HG03103 (cell line): Measurements from ENCODE around the gene SAMD14.

ENCODE experiments used
- ATAC-seq: cut with Tn5 transposase; IDR thresholded peaks from one replicate; pipeline ENCODE4 v1.9.1; 2021; ENCODE audit warnings: low read depth; ENCODE audit not compliant: unreplicated experiment

Gene SAMD14

GRCh38 chr17:50165466-50165865 is 35.5 kb upstream of the SAMD14 start:
- no peak for ATAC-seq

DNA sequence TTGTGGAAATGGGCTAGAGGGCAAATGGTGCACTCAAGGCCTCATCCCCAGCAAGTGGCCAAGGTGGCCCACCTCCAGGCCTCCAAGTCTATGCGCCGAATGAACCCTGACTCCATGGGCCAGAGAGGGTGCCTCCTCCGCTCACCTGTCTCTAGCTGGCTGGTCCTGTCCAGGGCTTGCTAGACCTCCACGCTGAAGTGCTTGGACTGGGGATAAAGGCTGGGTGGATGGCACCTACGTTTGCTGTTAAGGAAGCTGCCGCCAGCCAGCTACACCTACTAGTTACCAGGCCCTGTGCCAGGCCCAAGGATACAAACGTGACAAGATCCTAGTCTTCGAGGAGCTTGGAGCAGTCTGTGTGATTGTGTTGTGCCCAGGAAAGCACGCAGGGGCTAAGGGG is 35.1 kb upstream of the SAMD14 start:
- no peak for ATAC-seq

DNA sequence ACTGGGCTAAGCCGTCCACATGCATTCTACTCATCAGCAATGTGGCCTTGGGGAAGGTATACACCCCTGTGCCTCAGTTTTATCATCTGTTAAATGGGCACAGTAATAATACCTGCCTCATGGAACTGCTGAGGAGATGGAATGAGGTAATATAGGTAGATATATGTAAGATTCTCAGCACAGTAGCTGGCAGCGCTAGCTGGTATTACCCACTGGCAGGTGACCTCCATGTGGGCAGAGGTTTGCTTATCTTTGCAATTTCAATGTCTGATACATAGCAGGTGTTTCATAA is 34.7 kb upstream of the SAMD14 start:
- ATAC-seq, result no peak

DNA sequence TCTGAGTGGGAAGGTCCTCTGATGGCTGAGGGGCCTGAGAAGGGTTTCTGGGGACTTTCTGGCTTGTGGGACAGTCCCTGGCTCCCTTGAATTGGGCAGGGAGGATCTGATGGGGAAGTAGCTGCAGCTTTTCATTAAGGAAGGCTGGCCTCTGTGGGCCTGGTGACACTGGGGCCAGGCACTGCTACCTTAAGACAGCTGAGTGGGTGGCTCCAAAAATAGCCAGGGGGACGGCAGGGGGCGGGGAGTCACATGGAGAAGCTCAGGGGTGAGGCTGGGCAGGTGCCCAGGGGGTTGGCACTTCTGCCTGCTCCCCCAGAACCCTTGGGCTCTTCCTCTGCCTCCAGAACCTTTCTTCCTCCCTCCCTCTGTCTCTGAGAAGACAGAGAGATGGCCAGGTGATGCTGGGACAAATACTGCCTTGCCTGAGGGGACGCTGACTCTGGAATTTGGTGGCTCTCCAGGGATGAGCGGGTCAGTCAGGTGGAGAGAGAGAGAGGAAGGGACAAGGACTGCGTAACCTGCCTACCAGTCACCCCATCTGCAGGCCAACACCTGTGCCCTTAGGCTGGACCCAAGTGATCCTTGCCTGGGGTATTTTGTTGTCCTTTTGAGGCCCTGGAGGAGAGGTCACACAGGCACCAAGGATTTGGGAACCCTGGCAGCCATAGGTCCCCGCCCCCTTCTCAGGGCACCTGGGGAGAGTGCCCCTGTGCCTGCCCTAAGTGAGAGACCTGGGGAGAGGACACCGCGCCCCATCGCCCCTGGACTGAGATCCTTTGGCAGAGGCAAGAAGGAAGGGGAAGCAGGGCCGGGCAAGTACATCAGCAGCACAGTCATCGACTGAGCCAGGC is 34.1 kb upstream of the SAMD14 start:
- ATAC-seq, result no peak

GRCh38 chr17:50162466-50163254 is 32.7 kb upstream of the SAMD14 start:
- ATAC-seq, result no peak

- ATAC-seq, result no peak
These were observed 31.9 kb upstream of the SAMD14 start for GRCh38 chr17:50161911-50162288.

DNA sequence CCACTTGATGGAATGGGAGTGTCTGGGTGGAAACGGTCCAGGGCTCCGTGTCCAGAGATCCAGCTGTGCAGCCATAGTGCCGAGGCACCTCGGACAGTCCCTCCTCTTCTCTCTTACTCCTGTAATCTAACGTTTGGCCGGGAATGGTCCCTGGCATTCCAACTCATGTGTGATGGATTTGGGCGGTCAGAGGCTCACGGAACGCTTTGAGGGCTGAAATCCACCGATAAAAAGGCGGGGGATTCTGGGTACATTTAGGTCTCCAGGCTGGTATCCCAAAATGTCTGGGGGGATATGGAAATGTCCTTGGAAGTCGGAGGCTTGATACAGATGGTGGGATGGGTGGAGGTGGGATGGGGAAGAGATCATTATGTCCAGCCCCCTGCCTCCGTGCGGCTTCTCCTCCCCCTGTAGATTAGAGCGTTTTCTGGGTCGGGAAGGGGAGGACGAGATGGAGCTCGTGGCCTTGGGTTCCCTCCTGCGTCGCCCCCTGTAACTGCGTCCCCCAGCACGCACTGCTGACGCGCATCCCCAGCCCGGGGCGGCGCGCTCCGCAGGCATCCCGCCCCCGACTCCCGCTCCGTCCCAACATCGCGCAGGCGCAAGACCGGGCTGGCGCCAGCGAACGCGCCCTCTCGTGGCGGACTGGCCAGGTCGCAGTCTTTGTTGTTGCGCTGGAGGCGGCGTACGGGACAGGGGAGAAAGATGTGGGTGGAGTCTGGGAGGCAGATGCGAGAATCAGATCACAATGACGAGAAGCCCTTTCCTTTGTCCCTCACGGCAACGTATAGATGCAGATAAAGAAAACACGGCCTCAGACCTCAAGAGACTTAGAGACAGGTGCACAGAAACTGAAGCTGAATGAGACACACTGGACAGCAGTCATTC is 31.3 kb upstream of the SAMD14 start:
- ATAC-seq, result peak; percentile 77

GRCh38 chr17:50157891-50158290 is 27.9 kb upstream of the SAMD14 start:
- no peak for ATAC-seq

DNA sequence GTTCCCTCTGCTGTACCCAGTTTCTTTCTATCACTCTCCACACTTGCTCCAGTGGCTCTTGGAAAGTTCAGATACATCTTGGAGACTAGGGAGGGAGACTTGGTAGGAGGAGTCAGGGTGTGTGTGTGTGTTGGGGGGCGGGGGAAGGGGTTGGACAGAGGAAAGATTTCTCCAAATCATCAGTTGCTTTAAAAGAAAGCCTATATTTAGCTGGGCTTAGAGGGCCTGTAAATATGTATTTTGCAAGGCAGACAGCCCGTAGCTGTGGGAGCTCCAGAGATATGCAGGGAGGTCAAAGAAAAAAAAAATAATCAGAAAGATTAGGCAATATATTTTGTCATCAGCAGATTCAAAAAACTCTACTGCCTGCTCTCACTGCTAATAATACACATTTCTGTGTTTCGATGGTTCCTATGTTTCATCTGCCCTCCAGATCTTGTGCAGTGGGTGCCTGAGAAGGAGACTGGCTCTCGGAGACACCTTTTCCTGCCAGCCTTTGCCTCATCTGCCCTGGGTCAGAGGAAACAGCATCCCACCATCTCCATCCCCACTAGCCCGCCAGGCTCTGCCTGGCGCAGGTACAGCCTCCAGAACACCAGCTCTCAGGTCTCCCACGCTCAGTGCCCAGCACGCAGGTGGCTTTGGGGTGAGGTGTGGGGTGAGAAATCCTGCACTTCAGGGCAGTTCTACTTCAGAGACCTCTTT is 25.3 kb upstream of the SAMD14 start:
- ATAC-seq, result no peak

- no peak for ATAC-seq
These were observed 24.6 kb upstream of the SAMD14 start for GRCh38 chr17:50154604-50155003.

DNA sequence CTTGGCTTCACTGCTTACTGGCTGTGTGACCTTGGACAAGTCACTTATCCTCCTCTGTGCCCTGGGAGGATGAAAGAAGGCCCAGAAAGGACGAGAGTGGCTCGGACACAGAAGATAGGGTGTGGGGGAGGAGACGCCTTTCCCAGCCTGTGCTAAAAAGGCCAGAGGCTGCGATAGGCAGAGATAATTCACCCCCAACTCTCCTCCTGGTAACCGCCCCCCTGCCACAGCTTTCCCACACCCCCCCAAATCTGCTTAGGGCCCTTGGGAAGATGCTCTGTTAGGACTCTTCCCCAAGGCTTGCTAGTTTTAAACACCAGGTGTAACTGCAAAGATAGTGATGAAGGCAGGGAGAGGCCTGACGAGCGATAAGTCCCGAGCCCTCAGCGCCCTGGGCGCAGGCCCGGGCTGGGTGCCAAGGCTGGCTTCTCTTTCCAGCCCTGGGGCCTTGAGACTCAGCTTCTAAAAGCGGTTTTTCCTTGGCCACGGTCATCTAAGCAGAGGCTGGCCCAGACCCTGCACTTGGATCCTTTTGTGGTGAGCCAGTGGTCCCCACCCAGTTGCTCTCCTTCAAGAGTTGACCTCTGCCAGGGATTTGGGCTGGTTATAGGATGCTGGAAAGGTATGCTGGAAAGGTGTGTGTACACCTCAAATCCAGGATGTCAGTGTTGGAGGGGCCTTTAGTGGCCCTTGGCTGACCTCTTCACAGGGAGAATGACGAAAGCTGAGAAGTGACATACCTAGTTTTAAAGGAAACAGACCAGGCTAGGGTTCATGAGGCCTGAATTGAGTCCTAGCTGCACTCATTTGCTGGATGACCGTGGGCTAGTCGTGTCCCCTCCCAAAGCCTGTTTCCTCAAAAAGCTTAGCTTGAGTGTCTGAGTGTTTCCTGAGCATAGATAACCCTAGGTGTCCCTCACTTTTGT is 24.0 kb upstream of the SAMD14 start:
- no peak for ATAC-seq

DNA sequence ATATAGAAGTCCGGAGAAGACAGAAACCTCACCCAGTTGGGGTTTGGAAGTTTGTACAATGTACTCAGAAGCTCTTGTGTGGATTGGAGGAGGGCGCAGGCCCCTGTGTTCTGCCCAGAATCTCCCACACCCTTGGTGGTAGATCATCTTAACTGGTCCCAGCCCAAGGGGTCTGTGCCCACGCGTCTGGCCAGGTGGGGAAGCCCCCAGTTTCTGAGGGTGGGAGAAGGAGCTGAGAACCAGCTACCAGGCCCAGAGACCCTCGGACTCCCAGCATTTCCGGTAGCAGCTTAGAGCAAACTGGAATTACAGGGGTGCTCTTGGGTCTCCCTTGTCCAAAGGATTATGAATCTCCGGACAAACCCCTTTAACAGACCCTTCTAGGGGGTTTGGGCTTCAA is 22.8 kb upstream of the SAMD14 start:
- ATAC-seq, result no peak

DNA sequence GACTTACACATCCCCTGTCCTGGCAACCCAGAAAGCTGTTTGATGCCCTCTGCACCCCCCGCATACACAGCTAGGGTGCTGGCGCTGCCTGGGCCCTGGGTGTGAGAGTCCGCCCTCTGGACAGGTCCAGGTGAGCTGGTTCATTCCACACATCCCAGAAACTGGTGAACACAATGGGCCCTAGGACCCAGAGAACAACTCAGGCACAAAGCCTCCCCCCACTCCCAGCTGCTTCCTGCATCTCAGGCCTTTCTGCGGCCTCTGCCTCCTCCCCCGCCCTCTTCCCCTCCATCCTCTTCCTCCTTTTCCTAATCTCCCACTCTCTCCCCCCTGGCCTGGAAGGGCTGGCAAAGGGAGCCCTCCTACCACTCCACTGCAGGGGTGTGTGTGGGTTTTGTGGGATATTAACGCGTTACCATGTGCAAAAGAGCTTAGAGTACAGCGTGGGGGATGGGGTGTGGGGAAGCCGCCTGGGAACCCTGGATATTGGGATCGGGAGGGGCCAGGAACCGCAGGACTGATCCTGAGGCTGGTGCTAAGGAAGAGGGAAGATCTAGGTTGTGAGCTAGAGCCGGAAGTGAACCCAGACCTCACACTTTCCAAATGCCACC is 22.1 kb upstream of the SAMD14 start:
- no peak for ATAC-seq

DNA sequence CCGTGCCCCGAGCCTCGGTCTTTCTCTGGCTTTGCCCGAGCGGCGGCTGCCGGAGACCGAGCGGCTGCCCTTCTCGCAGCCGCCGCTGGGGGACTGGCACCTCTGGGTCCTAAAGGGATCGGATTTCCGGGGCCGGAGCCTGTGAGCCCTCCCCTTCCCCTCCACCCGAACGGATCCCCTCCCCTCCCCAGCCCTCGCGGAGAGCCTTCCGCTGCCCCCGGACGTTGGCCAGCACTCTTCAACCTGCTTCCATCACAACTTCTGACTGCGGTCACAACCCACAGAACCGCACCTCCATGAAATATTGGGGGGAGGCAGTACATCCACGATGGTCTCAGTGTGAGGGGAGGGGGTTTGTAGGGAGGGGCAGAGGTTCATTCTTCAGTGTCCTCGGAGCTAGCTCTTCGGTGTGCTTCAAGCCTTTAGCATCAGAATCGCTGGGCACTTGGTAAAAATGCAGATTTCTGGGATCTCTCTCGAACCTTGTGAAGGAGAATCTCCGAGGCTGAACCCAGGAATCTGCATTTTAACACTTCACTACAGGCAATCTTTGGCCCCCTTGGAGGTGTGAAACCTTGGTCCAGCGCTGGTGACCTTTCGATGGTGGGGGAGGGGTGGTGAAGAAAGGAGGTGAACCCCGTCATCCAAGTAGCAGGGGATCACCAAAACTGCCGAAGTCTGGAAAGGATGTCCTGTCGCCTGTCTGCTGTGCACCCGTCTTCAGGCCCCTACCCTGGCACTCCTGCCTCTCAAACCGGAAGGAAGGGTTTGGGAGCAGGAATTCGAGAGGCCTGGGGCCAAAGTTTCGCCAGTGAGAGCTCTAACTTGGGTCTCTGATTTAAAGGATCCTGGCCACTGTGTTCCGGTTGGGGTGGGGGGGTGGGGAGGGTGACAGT is 21.3 kb upstream of the SAMD14 start:
- ATAC-seq, result peak; percentile 31

- ATAC-seq, result no peak
These were observed 20.5 kb upstream of the SAMD14 start, which contains the start of gene PPP1R9B for GRCh38 chr17:50150354-50151040. PPP1R9B (minus strand) TSS chr17:50150677; CDS start chr17:50150513, 164 bp downstream.

GRCh38 chr17:50149417-50150353 is 19.7 kb upstream of the SAMD14 start:
- ATAC-seq, result no peak
